Sigmoid colon (tissue), 7 donors: Measurements from ENCODE around the gene KDM5A. TPM values are rescaled to one million over a fixed set of nuclear protein-coding genes. Genes with fewer than 3 reads are reported as not detected.

Experiments
- DNase-seq: peaks from one replicate; pipeline ENCODE4 v3.0.0-alpha.2; 2019
- H3K27ac ChIP-seq, 4 donors: fragments of 200-600 bp; sonication (generic); one replicate each; pipeline ENCODE4 v1.5.1; 2016 to 2019; ENCODE audit warnings: mild to moderate bottlenecking in 1 of 4
- H3K27me3 ChIP-seq, 3 donors: fragments of 200-600 bp; sonication (generic); one replicate each; pipeline ENCODE4 v1.5.1; 2019; ENCODE audit warnings: mild to moderate bottlenecking in 1 of 3
- H3K36me3 ChIP-seq, 4 donors: fragments of 200-600 bp; sonication (generic); one replicate each; pipeline ENCODE4 v1.5.1; 2016 to 2019
- H3K4me1 ChIP-seq, 4 donors: fragments of 200-600 bp; sonication (generic); one replicate each; pipeline ENCODE4 v1.5.1; 2017 to 2019
- H3K4me3 ChIP-seq, 4 donors: fragments of 200-600 bp; sonication (generic); one replicate each; pipeline ENCODE4 v1.5.1; 2017 to 2019; ENCODE audit warnings: mild to moderate bottlenecking in 2 of 4, moderate library complexity in 1 of 4
- H3K9me3 ChIP-seq, 4 donors: fragments of 200-600 bp in 3 of 4; sonication (generic) in 3 of 4; one replicate each; pipeline versions ENCODE4 v1.5.1 to v1.6.1; 2013 to 2019
- CTCF ChIP-seq, 4 experiments: fragments of 450-650 bp in 3 of 4; fragments of 200-600 bp in 1 of 4; IDR thresholded peaks; one replicate each; pipeline ENCODE4 v1.5.1; 2016 to 2019; ENCODE audit warnings: antibody characterized with exemption in 4 of 4, mild to moderate bottlenecking in 3 of 4, moderate library complexity in 2 of 4
- EP300 ChIP-seq, 4 donors: sonication (generic); formaldehyde crosslinking; IDR thresholded peaks; one replicate each; pipeline ENCODE4 v1.6.1; 2017; ENCODE audit warnings: antibody characterized with exemption in 4 of 4
- POLR2A ChIP-seq, 2 donors: fragments of 450-650 bp; IDR thresholded peaks; one replicate each; pipeline ENCODE4 v1.6.1; 2016; ENCODE audit warnings: antibody characterized with exemption in 2 of 2, mild to moderate bottlenecking in 2 of 2, moderate library complexity in 2 of 2
- POLR2AphosphoS5 ChIP-seq, 4 donors: sonication (generic); formaldehyde crosslinking; IDR thresholded peaks; one replicate each; pipeline ENCODE4 v1.6.1; 2017; ENCODE audit warnings: antibody characterized with exemption in 4 of 4
- WGBS, 2 donors: extraction: QIAGEN DNeasy Blood & Tissue Kit; methylation state at CpG; one replicate each; pipeline ENCODE4 v1.1.7; 2013; 5-methylcytosine and 5-hydroxymethylcytosine counted together
- intact Hi-C: fragments of 100-400 bp; cut with DNase I; formaldehyde crosslinking; loops from one replicate; pipeline ENCODE4 v1.15.1; 2023
- polyA plus RNA-seq, 3 donors: library from polyadenylated mRNA; stranded (reverse); fragments of 200-250 nt; gene quantifications; one replicate each; pipeline ENCODE4 v1.2.3, GENCODE V29; 2013
- total RNA-seq, 4 donors: library from RNA; depleted of rRNA; stranded (reverse); fragments of >200 nt; gene quantifications; one replicate each; pipeline ENCODE4 v1.1.0, GENCODE V29; 2016
- donor health status: healthy with polysubstance abuse.
- donor health status: Bipolar disorder and iron deficiency.
- donor health status: healthy.

Gene KDM5A
- total and polyA plus RNA-seq, 7 donors: 5.4 to 65.6 (median 34.2) TPM

GRCh38 chr12:334125-334524, 55.0 kb downstream of the KDM5A start:
- Histone ChIP-seq H3K4me3 (no peak overlapping the region), H3K4me1 (peaks cover 0 to 8% (median 0%) of the 10 kb centered on the region in 4 donors), H3K36me3 (peaks cover 4 to 69% (median 17%) of the 10 kb centered on the region in 4 donors), H3K27me3 (no peaks in the 10 kb centered on the region), H3K9me3 (no peaks in the 10 kb centered on the region), H3K27ac (no peak overlapping the region)
- intact Hi-C loops: no loop called here
- TF ChIP-seq POLR2A (IDR thresholded peaks at IDR 0.05) (no peak), POLR2AphosphoS5 (IDR thresholded peaks at IDR 0.05) (no peak), CTCF (IDR thresholded peaks at IDR 0.05) (no peak), EP300 (IDR thresholded peaks at IDR 0.05) (no peak)
- DNase-seq: no peak
- 91 to 93% methylated on average over 1 of the region's 1 CpG for WGBS, 2 donors

GRCh38 chr12:332581-333205, 56.4 kb downstream of the KDM5A start:
- 89 to 92% methylated on average over 2 of the region's 2 CpGs for WGBS, 2 donors
- peaks cover 0 to 8% (median 0%) of the 10 kb centered on the region in 4 donors for H3K4me1 ChIP-seq
- H3K27ac ChIP-seq: no peak overlapping the region
- no peak for TF ChIP-seq POLR2A (IDR thresholded peaks at IDR 0.05)
- no peak for TF ChIP-seq EP300 (IDR thresholded peaks at IDR 0.05)
- no peak for TF ChIP-seq CTCF (IDR thresholded peaks at IDR 0.05)
- TF ChIP-seq POLR2AphosphoS5 (IDR thresholded peaks at IDR 0.05): no peak
- no peaks in the 10 kb centered on the region for H3K27me3 ChIP-seq
- no peak for DNase-seq
- intact Hi-C loops: no loop called here
- no peak overlapping the region for H3K4me3 ChIP-seq
- peaks cover 4 to 83% (median 23%) of the 10 kb centered on the region in 4 donors for H3K36me3 ChIP-seq
- H3K9me3 ChIP-seq: no peaks in the 10 kb centered on the region

GRCh38 chr12:331287-331686, 57.8 kb downstream of the KDM5A start:
- intact Hi-C loops: no loop called here
- H3K36me3 ChIP-seq: peaks cover 4 to 84% (median 25%) of the 10 kb centered on the region in 4 donors

GRCh38 chr12:325906-326305, 63.2 kb downstream of the KDM5A start:
- Histone ChIP-seq H3K9me3 (no peaks in the 10 kb centered on the region), H3K4me3 (no peak overlapping the region), H3K4me1 (no peaks in the 10 kb centered on the region), H3K27ac (no peak overlapping the region), H3K27me3 (no peaks in the 10 kb centered on the region), H3K36me3 (peaks cover 23 to 95% (median 33%) of the 10 kb centered on the region in 4 donors)
- DNase-seq: no peak
- 91 to 92% methylated on average over 6 of the region's 6 CpGs for WGBS, 2 donors
- intact Hi-C loops: no loop called here
- TF ChIP-seq POLR2AphosphoS5 (IDR thresholded peaks at IDR 0.05) (no peak), EP300 (IDR thresholded peaks at IDR 0.05) (no peak), CTCF (IDR thresholded peaks at IDR 0.05) (no peak), POLR2A (IDR thresholded peaks at IDR 0.05) (no peak)

More at GRCh38 chr12:331287-331686, 57.8 kb downstream of the KDM5A start:
- Histone ChIP-seq H3K27ac (no peak overlapping the region), H3K4me3 (no peak overlapping the region), H3K27me3 (no peaks in the 10 kb centered on the region), H3K9me3 (no peaks in the 10 kb centered on the region), H3K4me1 (peaks cover 0 to 8% (median 0%) of the 10 kb centered on the region in 4 donors)
- no peak for TF ChIP-seq CTCF (IDR thresholded peaks at IDR 0.05)
- no peak for TF ChIP-seq POLR2AphosphoS5 (IDR thresholded peaks at IDR 0.05)
- no peak for TF ChIP-seq POLR2A (IDR thresholded peaks at IDR 0.05)
- no peak for TF ChIP-seq EP300 (IDR thresholded peaks at IDR 0.05)
- 90 to 95% methylated on average over 1 of the region's 1 CpG for WGBS, 2 donors
- no peak for DNase-seq

- no peak for TF ChIP-seq POLR2A (IDR thresholded peaks at IDR 0.05)
- no peak for TF ChIP-seq CTCF (IDR thresholded peaks at IDR 0.05)
- no peak for TF ChIP-seq EP300 (IDR thresholded peaks at IDR 0.05)
- no peak for TF ChIP-seq POLR2AphosphoS5 (IDR thresholded peaks at IDR 0.05)
- Histone ChIP-seq H3K27ac (no peak overlapping the region), H3K36me3 (peaks cover 35 to 98% (median 44%) of the 10 kb centered on the region in 4 donors)
Measured at GRCh38 chr12:323507-323906, 65.6 kb downstream of the KDM5A start.

More at GRCh38 chr12:323507-323906, 65.6 kb downstream of the KDM5A start:
- no peak for DNase-seq
- no peak overlapping the region for H3K4me3 ChIP-seq
- 96 to 97% methylated on average over 2 of the region's 2 CpGs for WGBS, 2 donors
- no peaks in the 10 kb centered on the region for H3K4me1 ChIP-seq
- intact Hi-C loops: no loop called here
- H3K27me3 ChIP-seq: no peaks in the 10 kb centered on the region
- no peaks in the 10 kb centered on the region for H3K9me3 ChIP-seq
